Fibroblast of mammary gland (primary cell): ENCODE results near the gene LGALS14.
"Not testable (repeated sequence)": the region's sequence is repeated elsewhere in the genome, so short reads cannot be mapped to it uniquely, and the experiment has no call there.

Experiments
- DNase-seq: peaks from one replicate; pipeline ENCODE4 v3.0.0-alpha.2; 2010; ENCODE audit warnings: low read depth
- H3K4me3 ChIP-seq: 2 replicates; pipeline ENCODE4 v1.5.1; 2011; ENCODE audit warnings: low read depth, mild to moderate bottlenecking, low read length, moderate library complexity; ENCODE audit not compliant: control insufficient read depth
- CTCF ChIP-seq: conservative IDR thresholded peaks from 2 replicates; pipeline ENCODE4 v1.5.1; 2011; ENCODE audit warnings: low read depth, low read length, inconsistent platforms; ENCODE audit not compliant: control insufficient read depth, insufficient read depth

Gene LGALS14

DNA sequence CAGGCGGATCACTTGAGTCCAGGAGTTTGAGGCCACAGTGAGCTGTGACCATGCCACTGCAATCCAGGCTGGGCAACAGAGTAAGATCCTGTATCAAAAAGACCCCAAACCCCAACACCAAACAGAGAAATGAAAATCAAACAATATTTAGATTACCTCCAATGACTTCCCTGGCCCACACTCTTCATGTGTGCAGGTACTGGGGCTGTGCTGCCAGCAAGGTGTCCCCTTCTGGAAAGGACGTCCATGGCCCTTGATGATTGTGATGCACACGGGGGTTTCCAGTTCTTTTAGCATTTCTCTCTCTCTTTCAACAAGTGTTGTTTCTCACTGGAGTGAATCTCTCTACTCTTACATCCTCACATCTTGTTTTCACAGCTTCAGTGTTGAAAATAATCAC is 23.7 kb upstream of the LGALS14 start:
- no peak for DNase-seq
- no peak for TF ChIP-seq CTCF
- H3K4me3 ChIP-seq: no peak overlapping the region

GRCh38 chr19:39681416-39681815 is 22.9 kb upstream of the LGALS14 start:
- no peak for TF ChIP-seq CTCF
- H3K4me3 ChIP-seq: no peak overlapping the region
- DNase-seq: no peak

GRCh38 chr19:39684267-39684666 is 20.0 kb upstream of the LGALS14 start:
- no peak overlapping the region for H3K4me3 ChIP-seq
- DNase-seq: no peak
- no peak for TF ChIP-seq CTCF

DNA sequence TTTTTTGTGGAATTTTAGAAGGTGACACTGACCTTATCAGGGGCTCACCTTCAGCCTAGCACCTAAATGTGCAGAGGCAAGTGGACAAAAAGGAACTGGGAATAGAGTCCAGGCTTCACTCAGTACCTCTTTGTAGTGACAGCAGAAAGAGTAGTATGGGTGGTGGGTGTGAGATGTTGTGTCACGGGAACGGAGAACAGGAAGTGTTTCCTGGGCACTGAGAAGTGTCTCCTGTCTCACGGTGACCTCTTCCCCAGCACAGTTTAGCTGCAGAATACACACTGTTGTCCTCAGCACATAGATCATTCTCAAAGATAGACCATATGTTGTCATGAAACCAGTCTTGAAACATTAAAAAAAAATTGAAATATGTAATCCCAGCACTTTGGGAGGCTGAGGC is 17.5 kb upstream of the LGALS14 start:
- TF ChIP-seq CTCF: no peak
- no peak for DNase-seq
- H3K4me3 ChIP-seq: no peak overlapping the region

DNA sequence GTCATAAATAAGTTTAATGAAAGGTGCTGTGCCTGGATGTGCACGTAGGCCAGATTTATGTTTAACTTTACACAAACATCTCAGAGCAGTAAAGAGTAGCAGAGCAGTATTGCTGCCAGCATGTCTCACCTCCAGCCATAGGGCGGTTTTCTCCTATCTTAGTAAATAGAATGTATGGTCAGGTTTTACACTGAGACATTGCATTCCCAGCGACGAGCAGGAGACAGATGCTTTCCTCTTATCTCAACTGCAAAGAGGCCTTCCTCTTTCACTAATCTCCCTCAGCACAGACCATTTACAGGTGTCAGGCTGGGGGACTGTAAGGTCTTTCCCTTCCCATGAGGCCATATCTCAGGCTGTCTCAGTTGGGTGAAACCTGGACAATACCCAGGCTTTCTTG is 15.6 kb upstream of the LGALS14 start:
- not testable (repeated sequence) for DNase-seq, H3K4me3 ChIP-seq

GRCh38 chr19:39692166-39692565 is 12.1 kb upstream of the LGALS14 start:
- DNase-seq: peak; percentile 5
- H3K4me3 ChIP-seq: no peak overlapping the region
- no peak for TF ChIP-seq CTCF

- TF ChIP-seq CTCF: no peak
- H3K4me3 ChIP-seq: no peak overlapping the region
- no peak for DNase-seq
Measured at GRCh38 chr19:39692822-39693221, 11.5 kb upstream of the LGALS14 start.
